HuH-7 (cell line): Measurements from ENCODE around the gene TBC1D5.

Experiments
- DNase-seq: peaks from one replicate; pipeline ENCODE4 v3.0.0; 2011; ENCODE audit warnings: low spot score

The TBC1D5 gene

GRCh38 chr3:17162116-17162515 is 580.3 kb downstream of the TBC1D5 start:
- no peak for DNase-seq

GRCh38 chr3:17160597-17160996 is 581.8 kb downstream of the TBC1D5 start:
- DNase-seq, result no peak

GRCh38 chr3:17158941-17159682 is 583.3 kb downstream of the TBC1D5 start:
- DNase-seq, result no peak

DNA sequence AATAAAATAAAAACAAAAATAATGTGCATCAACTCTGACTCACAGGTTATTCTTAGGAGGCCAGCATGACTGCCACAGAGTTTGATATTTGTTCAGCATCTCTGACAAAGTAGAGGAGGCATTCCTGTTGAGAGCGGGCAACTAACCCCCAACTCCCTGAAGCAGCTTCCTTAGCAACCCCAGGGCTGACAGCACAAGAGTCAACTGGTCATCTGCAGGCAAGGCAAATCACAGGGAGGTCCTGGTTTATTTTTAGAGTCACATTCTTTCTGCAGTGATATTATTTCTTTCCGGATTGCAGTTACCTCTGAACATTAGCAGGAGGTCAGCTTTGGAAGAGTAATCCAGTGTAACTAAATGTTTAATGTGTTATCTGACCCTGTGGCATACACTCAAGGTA is 584.7 kb downstream of the TBC1D5 start:
- DNase-seq, result no peak

GRCh38 chr3:17156864-17157263 is 585.6 kb downstream of the TBC1D5 start:
- DNase-seq, result no peak

GRCh38 chr3:17155951-17156350 is 586.5 kb downstream of the TBC1D5 start:
- DNase-seq, result no peak

DNA sequence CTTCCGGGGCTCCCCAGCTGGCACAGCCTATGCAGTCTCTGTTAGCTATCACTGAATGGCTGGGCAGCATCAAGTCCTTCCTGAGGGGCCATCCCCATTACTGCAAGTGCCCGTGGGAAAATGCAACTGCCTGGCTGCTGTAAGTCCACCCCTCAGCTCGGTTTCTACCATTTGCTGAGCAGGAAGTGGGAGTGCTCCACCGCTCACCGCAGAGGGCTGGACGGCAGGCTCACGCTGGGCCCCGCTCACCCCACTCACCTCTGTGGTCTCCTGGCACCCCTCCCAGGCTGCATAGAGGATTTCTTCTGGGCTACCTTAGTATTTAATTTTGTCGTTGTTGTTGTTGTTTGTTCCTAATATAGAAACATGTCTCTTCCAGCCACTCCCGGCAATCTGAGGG is 587.5 kb downstream of the TBC1D5 start:
- no peak for DNase-seq

GRCh38 chr3:17154221-17154620 is 588.2 kb downstream of the TBC1D5 start:
- no peak for DNase-seq

DNA sequence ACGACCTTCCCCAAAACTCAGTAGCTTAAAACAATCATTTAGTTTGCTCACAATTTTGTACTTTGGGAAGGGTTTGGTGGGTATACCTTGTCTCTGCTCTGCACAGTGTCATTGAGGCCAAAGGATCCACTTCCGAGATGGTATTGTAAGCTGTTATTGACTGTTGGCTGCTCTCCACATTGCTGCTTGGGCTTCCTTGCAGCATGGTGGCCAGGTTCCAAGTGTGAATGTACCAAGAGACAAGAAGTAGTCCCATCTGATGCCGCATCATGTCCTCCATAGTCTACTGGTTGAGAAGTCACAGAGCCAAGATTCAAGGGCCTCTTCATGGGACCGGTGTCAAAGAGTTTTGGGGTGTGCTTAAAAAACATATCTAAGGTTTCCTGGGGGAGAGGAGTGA is 589.2 kb downstream of the TBC1D5 start:
- no peak for DNase-seq

DNA sequence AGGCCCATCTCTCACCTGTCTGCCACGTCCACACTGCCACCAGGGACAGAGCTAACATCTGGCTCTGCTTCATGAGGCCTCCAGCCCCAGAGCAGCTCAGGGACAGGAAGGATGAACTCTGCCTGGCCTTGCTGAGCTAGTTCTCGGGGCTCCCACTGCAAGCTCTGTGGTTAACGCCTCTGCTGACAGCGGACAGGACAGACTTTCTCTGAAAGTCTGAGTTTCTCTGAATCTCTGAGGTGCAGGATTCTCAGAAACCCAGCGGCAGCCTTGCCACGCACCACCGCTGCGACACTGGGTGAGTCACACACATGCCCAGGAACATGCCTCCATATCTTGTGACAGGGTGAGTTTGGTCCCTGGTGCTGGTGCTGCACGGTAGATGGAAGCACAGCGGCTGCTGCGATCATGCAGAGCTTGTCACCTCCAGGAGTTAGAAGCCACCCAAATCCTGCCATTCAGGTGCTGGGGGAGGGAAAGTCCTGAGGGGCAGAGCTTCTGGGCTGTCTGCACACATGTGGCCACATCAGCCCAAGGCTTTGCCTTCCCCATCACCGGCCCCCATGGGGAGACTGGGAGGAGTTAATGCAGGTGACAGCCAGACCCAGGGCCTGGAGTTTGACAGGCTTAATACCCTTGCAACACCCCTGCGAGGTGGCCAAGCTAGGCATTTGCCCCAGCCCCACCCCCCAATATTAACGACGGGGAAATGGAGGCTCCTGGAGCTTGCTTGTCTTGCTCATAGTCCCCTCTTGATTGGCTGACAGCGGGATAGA is 590.6 kb downstream of the TBC1D5 start:
- no peak for DNase-seq

DNA sequence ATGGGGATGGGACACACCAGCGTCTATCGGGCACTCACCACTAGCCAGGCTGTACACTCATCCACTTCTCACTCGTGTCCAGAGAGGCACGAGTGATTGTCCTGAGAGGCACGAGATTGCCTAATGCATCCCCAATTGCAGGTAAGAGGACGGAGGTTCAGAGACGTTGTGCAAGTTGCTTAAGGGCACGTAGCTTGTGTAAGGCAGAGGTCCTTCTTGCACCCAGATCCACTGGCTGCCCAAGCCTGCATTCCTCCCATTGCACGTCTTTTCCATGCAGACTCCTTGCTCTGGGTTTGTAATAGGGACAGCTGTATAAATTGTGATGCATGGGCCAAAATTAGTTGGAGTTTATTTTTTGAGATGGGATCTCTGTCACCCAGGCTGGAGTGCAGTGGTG is 593.4 kb downstream of the TBC1D5 start:
- DNase-seq, result no peak

DNA sequence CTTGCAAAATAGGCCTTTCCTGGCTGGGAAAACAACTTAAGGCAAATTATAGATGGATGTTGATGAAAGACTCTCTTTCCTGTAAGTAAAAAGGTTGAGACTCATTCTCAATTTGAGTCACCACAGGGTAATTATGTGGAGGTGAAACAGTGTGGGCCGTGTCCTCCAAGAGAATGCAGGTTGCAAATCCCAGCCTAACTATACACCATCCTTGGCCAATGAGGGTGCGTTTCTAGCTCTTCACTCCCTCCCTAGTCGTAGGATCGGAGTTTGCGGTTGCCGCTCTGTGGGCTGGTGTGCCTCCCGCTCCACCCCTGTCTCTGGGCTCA is 597.8 kb downstream of the TBC1D5 start:
- DNase-seq, result no peak

DNA sequence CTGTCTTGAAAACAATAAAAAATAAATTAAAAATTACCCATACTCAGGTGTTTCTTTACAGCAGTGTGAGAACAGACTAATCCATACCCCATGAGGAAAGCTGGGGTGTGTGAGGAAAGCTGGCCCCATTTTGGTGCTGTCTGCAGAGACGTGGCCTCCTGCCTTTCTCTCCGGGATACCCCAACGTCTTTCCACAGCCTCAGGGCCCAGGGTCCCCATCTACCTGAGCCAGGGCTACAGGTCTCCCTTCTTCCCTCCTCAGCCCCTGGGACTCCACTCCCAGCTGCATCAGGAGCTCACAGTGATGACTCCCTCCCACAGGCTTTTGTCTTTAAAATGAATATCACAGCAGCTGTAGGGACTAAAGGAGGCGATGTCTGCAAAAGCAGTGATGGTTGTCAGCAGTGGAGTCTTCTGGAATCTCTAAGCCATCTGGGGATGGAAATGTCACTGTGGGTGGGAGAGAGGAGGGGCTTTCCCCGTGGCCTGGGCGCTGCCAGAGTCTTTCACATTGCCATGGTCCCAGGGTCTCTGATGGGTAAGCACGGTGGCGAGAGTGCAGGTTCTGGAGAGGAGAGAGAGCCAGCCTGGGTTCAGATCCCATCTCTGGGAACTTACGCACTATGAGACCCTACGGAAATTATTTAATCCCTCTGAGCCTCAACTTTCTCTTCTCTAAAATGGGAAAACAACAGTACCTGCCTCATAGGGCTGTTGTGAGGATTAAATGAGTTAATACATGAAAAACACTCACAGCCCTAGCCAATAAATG is 598.4 kb downstream of the TBC1D5 start:
- DNase-seq, result no peak

DNA sequence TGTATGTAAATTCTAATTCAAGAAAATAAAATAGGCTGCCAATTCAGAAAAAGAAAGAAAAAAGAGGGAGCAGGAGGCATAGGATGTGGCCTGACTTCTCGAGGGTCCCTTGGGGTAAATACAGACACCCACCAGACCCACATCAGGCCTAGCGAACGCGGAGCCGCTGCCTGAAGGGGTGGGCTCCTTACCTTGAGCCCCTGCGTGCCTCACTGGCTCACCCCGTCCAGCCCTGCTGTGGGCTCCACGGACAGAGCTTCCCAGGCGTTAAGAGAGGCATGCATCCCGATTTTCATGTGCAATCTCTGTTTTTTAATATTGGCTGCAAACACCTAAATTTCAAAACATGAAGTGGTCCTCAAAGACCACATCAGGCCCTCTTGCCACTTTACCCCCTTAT is 599.9 kb downstream of the TBC1D5 start:
- DNase-seq, result no peak

GRCh38 chr3:17141699-17142098 is 600.7 kb downstream of the TBC1D5 start:
- DNase-seq, result no peak

- DNase-seq, result peak; percentile 41
Measured at GRCh38 chr3:17140670-17141505, 601.5 kb downstream of the TBC1D5 start.

GRCh38 chr3:17138246-17139039 is 604.0 kb downstream of the TBC1D5 start:
- DNase-seq, result no peak

GRCh38 chr3:17137321-17137826 is 605.1 kb downstream of the TBC1D5 start:
- DNase-seq, result no peak

DNA sequence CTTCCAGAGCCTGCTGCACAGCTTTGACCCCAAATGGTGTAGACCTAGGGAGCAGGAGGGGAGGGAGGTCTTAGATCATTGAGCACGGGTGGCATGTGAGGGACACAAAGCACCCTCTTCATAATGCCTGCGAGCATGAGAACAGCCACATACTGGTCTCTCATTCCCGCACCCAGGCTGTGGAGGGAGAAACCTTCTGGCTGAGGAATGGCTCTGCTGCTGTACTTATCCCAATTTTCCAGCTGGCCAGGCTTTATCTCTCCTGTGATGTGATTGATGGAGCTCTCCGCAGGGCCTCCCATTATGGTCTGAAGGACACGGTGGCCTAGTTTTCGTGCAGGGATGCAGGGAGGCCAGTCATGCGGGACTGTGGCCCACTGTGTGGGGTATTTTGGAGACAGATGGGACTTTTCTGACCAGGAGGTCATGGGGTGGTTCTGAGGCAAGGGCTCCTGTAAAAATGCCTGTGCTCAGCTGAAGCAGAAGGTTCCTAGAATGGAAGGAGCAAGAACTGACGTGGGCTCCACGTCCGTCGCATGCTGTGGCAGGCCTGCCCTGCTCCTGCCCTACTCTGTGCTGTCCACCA is 606.2 kb downstream of the TBC1D5 start:
- DNase-seq, result no peak

DNA sequence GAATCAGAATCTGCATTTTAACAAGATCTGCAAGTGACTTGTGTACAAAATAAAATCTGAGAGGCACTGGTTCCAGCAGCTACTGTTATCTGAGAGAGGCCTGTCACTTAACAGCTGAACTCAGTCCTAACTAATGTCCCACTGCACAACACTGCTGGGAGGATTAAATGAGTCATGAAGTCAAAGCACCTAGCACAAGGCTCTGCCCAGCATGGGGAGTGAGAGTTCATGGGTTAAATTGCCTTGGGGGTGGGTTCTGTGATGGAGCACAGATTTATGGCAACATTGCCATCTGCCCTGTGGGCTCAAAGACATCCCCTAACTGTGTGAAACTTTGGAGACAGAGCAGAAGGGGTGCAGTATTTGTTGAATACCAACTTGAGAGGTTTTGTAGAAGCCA is 606.7 kb downstream of the TBC1D5 start:
- DNase-seq, result no peak
